Transverse colon (tissue), 4 donors: Measurements from ENCODE around the gene COL9A1. TPM values are rescaled to one million over a fixed set of nuclear protein-coding genes. Genes with fewer than 3 reads are reported as not detected.

Experiments used
- DNase-seq: peaks from one replicate; pipeline ENCODE4 v3.0.0-alpha.2; 2019
- H3K27ac ChIP-seq, 4 donors: fragments of 200-600 bp; sonication (generic); 2 replicates each; pipeline ENCODE4 v1.5.1; 2016 to 2018; ENCODE audit warnings: inconsistent platforms in 4 of 4
- H3K27me3 ChIP-seq: fragments of 200-600 bp; sonication (generic); 2 replicates; pipeline ENCODE4 v1.5.1; 2017; ENCODE audit warnings: inconsistent platforms
- H3K36me3 ChIP-seq, 4 donors: fragments of 200-600 bp; sonication (generic); 2 replicates each; pipeline ENCODE4 v1.5.1; 2017 to 2019; ENCODE audit warnings: inconsistent platforms in 4 of 4
- H3K4me1 ChIP-seq, 4 donors: fragments of 200-600 bp; sonication (generic); 2 replicates each; pipeline ENCODE4 v1.5.1; 2017 to 2020; ENCODE audit warnings: inconsistent platforms in 4 of 4
- H3K4me3 ChIP-seq, 4 donors: fragments of 200-600 bp; sonication (generic); 1 replicate in 1 of 4; 2 replicates in 3 of 4; pipeline versions ENCODE4 v1.5.1 to v1.6.1; 2017 to 2019; ENCODE audit warnings: inconsistent platforms in 4 of 4
- H3K9me3 ChIP-seq, 2 donors: fragments of 200-600 bp; sonication (generic); 2 replicates each; pipeline ENCODE4 v1.5.1; 2017 to 2019; ENCODE audit warnings: inconsistent platforms in 2 of 2
- CTCF ChIP-seq, 5 experiments: fragments of 200-600 bp in 3 of 5; fragments of 450-650 bp in 2 of 5; sonication (generic) in 3 of 5; IDR thresholded peaks; 1 replicate in 2 of 5; 2 replicates in 3 of 5; pipeline ENCODE4 v1.5.1; 2016 to 2017; ENCODE audit warnings: antibody characterized with exemption in 5 of 5, inconsistent platforms in 3 of 5, mild to moderate bottlenecking in 2 of 5, moderate library complexity in 1 of 5
- EP300 ChIP-seq: sonication (generic); formaldehyde crosslinking; IDR thresholded peaks from one replicate; pipeline ENCODE4 v1.6.1; 2017; ENCODE audit warnings: antibody characterized with exemption, low read depth
- POLR2A ChIP-seq: fragments of 450-650 bp; IDR thresholded peaks from one replicate; pipeline ENCODE4 v1.6.1; 2016; ENCODE audit warnings: antibody characterized with exemption, mild to moderate bottlenecking, moderate library complexity
- POLR2AphosphoS5 ChIP-seq, 3 donors: sonication (generic); formaldehyde crosslinking; IDR thresholded peaks; one replicate each; pipeline ENCODE4 v1.6.1; 2016; ENCODE audit warnings: antibody characterized with exemption in 3 of 3
- WGBS, 2 donors: methylation state at CpG; one replicate each; pipeline ENCODE4 v1.1.5; 2018; ENCODE audit warnings: low coverage in 1 of 2; 5-methylcytosine and 5-hydroxymethylcytosine counted together
- in situ Hi-C, 4 donors: fragments of 200-750 bp; cut with MboI; loops; one replicate each; pipeline versions ENCODE4 v1.15.0 to v1.15.1; 2017; ENCODE audit warnings: low sequenced_read_pairs in 3 of 4, low pct_ligation_motif_present in 1 of 4, low pct_unique_long_range_greater_than_20kb in 1 of 4
- intact Hi-C: fragments of 100-400 bp; cut with DNase I; formaldehyde crosslinking; loops from one replicate; pipeline ENCODE4 v1.15.1; 2023; ENCODE audit warnings: low total_unique reads
- total RNA-seq, 4 donors: library from RNA; depleted of rRNA; stranded (reverse); fragments of >200 nt; gene quantifications; one replicate each; pipeline ENCODE4 v1.1.0, GENCODE V29; 2016

COL9A1 gene
- total RNA-seq, 4 donors from 2014 or later: 0.64 to 1.5 TPM; not detected in 2

GRCh38 chr6:70225055-70225454 is 77.8 kb downstream of the COL9A1 start:
- no peaks in the 10 kb centered on the region for H3K9me3 ChIP-seq
- no peaks in the 10 kb centered on the region for H3K27me3 ChIP-seq
- 85% methylated on average over 2 of the region's 2 CpGs; no CpG with 5 or more reads in 1 of the 2 donors for WGBS, 2 donors
- intact Hi-C loops (no loop called here), in situ Hi-C loops (no loop called here)
- no peaks in the 10 kb centered on the region for H3K36me3 ChIP-seq
- peaks cover 0 to 18% (median 7%) of the 10 kb centered on the region in 4 donors for H3K4me1 ChIP-seq
- TF ChIP-seq CTCF (IDR thresholded peaks at IDR 0.05) (no peak), EP300 (no peak), POLR2A (no peak), POLR2AphosphoS5 (IDR thresholded peaks at IDR 0.05) (no peak)
- no peak overlapping the region for H3K4me3 ChIP-seq
- DNase-seq: no peak
- no peak overlapping the region for H3K27ac ChIP-seq

- Histone ChIP-seq H3K36me3 (no peaks in the 10 kb centered on the region), H3K27me3 (no peaks in the 10 kb centered on the region), H3K9me3 (no peaks in the 10 kb centered on the region), H3K4me1 (peaks cover 0 to 18% (median 7%) of the 10 kb centered on the region in 4 donors), H3K4me3 (no peak overlapping the region), H3K27ac (no peak overlapping the region)
- 31 to 41% methylated on average over 2 of the region's 2 CpGs for WGBS, 2 donors
- intact Hi-C loops (no loop called here), in situ Hi-C loops (loop anchor here in 1 of 4 donors (25.0 kb wide), 1 partner anchor 665 kb away; no protein-coding TSS in a partner anchor)
- DNase-seq: no peak
- TF ChIP-seq POLR2AphosphoS5 (IDR thresholded peaks at IDR 0.05) (no peak), POLR2A (no peak), EP300 (no peak), CTCF (IDR thresholded peaks at IDR 0.05) (no peak)
Measured at GRCh38 chr6:70222439-70222749, 80.5 kb downstream of the COL9A1 start.

GRCh38 chr6:70221715-70222438 is 81.0 kb downstream of the COL9A1 start:
- TF ChIP-seq POLR2AphosphoS5 (IDR thresholded peaks at IDR 0.05): no peak
- no peak for TF ChIP-seq CTCF (IDR thresholded peaks at IDR 0.05)
- TF ChIP-seq EP300: no peak
- no peak for TF ChIP-seq POLR2A
- intact Hi-C loops: no loop called here
- DNase-seq: no peak
- in situ Hi-C loops: loop anchor here in 1 of 4 donors (25.0 kb wide), 1 partner anchor 665 kb away; no protein-coding TSS in a partner anchor
- no peaks in the 10 kb centered on the region for H3K9me3 ChIP-seq
- WGBS, 2 donors: 42 to 50% methylated on average over 5 to 6 of the region's 6 CpGs
- no peaks in the 10 kb centered on the region for H3K36me3 ChIP-seq
- no peaks in the 10 kb centered on the region for H3K27me3 ChIP-seq
- peaks cover 0 to 18% (median 7%) of the 10 kb centered on the region in 4 donors for H3K4me1 ChIP-seq
- H3K27ac ChIP-seq: peak overlapping the region in 2 of 4 donors; percentile 9 to 11
- H3K4me3 ChIP-seq: no peak overlapping the region

- Histone ChIP-seq H3K27ac (peak overlapping the region in 2 of 4 donors; percentile 9 to 11), H3K27me3 (no peaks in the 10 kb centered on the region), H3K36me3 (no peaks in the 10 kb centered on the region), H3K9me3 (no peaks in the 10 kb centered on the region), H3K4me3 (no peak overlapping the region), H3K4me1 (peaks cover 0 to 18% (median 7%) of the 10 kb centered on the region in 4 donors)
- in situ Hi-C loops (loop anchor here in 1 of 4 donors (25.0 kb wide), 1 partner anchor 666 kb away; no protein-coding TSS in a partner anchor), intact Hi-C loops (no loop called here)
- no peak for DNase-seq
- 12 to 13% methylated on average over 4 of the region's 4 CpGs for WGBS, 2 donors
- TF ChIP-seq POLR2A (no peak), POLR2AphosphoS5 (IDR thresholded peaks at IDR 0.05) (no peak), CTCF (IDR thresholded peaks at IDR 0.05) (peak; percentile 72 to 84 (median 79)), EP300 (no peak)
Measured at GRCh38 chr6:70221025-70221714, 81.7 kb downstream of the COL9A1 start.
